ENCODE data around the gene ATAD5.
"Not testable (repeated sequence)": the region's sequence is repeated elsewhere in the genome, so short reads cannot be mapped to it uniquely, and the experiment has no call there.

Gene ATAD5

GRCh38 chr17:30917050-30917449 lies 85.3 kb downstream of the ATAD5 start:
- DNase-seq, result no peak

GRCh38 chr17:30920282-30920681 lies 88.5 kb downstream of the ATAD5 start:
- DNase-seq, result no peak

- DNase-seq, result no peak
These were observed 89.1 kb downstream of the ATAD5 start for GRCh38 chr17:30920683-30921543.

GRCh38 chr17:30921544-30922196 lies 89.9 kb downstream of the ATAD5 start, which contains the start of gene ADAP2:
TSS of gene ADAP2 (plus strand) at chr17:30921945. CDS start at chr17:30922015, 70 bp downstream.
- no peak for DNase-seq

GRCh38 chr17:30922235-30923030 lies 90.7 kb downstream of the ATAD5 start:
- no peak for DNase-seq

GRCh38 chr17:30924341-30924740 lies 92.6 kb downstream of the ATAD5 start:
- DNase-seq, result no peak

GRCh38 chr17:30926516-30926915 lies 94.8 kb downstream of the ATAD5 start:
- DNase-seq, result no peak

GRCh38 chr17:30927756-30928155 lies 96.0 kb downstream of the ATAD5 start:
- no peak for DNase-seq

GRCh38 chr17:30928584-30928983 lies 96.8 kb downstream of the ATAD5 start:
- DNase-seq, result no peak

GRCh38 chr17:30929081-30929633 lies 97.4 kb downstream of the ATAD5 start:
- DNase-seq, result no peak

GRCh38 chr17:30929861-30930260 lies 98.1 kb downstream of the ATAD5 start:
- not testable (repeated sequence) for DNase-seq

GRCh38 chr17:30930495-30930894 lies 98.7 kb downstream of the ATAD5 start:
- no peak for DNase-seq

GRCh38 chr17:30931582-30931981 lies 99.8 kb downstream of the ATAD5 start:
- not testable (repeated sequence) for DNase-seq

GRCh38 chr17:30933966-30934365 lies 102.2 kb downstream of the ATAD5 start:
- no peak for DNase-seq

GRCh38 chr17:30939051-30939689 lies 107.4 kb downstream of the ATAD5 start:
- no peak for DNase-seq

- no peak for DNase-seq
These were observed 110.7 kb downstream of the ATAD5 start for GRCh38 chr17:30942308-30943079.

Data from NCI-H1436 treated with DMSO at 0.1 percent for 48 hours (cell line).